MM.1S (cell line): ENCODE results near the gene CHML.

ENCODE experiments used
- DNase-seq: peaks from one replicate; pipeline ENCODE4 v3.0.0-alpha.2; 2015
- H2AFZ ChIP-seq: fragments of 300-600 bp; sonication (generic); 2 replicates; pipeline ENCODE4 v1.6.0; 2016; ENCODE audit warnings: antibody characterized with exemption, low read length
- H3F3A ChIP-seq: fragments of 300-600 bp; sonication (generic); 2 replicates; pipeline ENCODE4 v1.6.1; 2016; ENCODE audit warnings: mild to moderate bottlenecking, antibody characterized with exemption, low read length, moderate library complexity, mixed read lengths; ENCODE audit not compliant: insufficient read depth
- H3K27ac ChIP-seq: fragments of 300-600 bp; sonication (generic); 2 replicates; pipeline ENCODE4 v1.5.1; 2016; ENCODE audit warnings: mild to moderate bottlenecking, low read length
- H3K27me3 ChIP-seq: fragments of 300-600 bp; sonication (generic); replicated peaks from 2 replicates; pipeline ENCODE4 v1.6.0; 2016; ENCODE audit warnings: low read length; ENCODE audit not compliant: insufficient read depth
- H3K36me3 ChIP-seq: fragments of 300-600 bp; sonication (generic); replicated peaks from 2 replicates; pipeline ENCODE4 v1.6.1; 2016; ENCODE audit warnings: mild to moderate bottlenecking, low read length, mixed read lengths; ENCODE audit not compliant: insufficient read depth
- H3K4me1 ChIP-seq: fragments of 300-600 bp; sonication (generic); 2 replicates; pipeline ENCODE4 v1.6.1; 2016; ENCODE audit warnings: low read length, mixed read lengths
- H3K4me2 ChIP-seq: fragments of 300-600 bp; sonication (generic); 2 replicates; pipeline ENCODE4 v1.6.0; 2016; ENCODE audit warnings: low read depth, low read length
- H3K4me3 ChIP-seq: fragments of 300-600 bp; sonication (generic); 2 replicates; pipeline ENCODE4 v1.5.1; 2016; ENCODE audit warnings: low read length, mixed read lengths
- H3K79me2 ChIP-seq: fragments of 300-600 bp; sonication (generic); 2 replicates; pipeline ENCODE4 v1.6.1; 2016; ENCODE audit warnings: mixed run types, low read length, mixed read lengths
- H3K9ac ChIP-seq: fragments of 300-600 bp; sonication (generic); 2 replicates; pipeline ENCODE4 v1.6.1; 2016; ENCODE audit warnings: low read length, mixed read lengths
- H3K9me2 ChIP-seq: fragments of 300-600 bp; sonication (generic); replicated peaks from 2 replicates; pipeline ENCODE4 v1.6.1; 2016; ENCODE audit warnings: mild to moderate bottlenecking, low read length, mixed read lengths; ENCODE audit not compliant: insufficient read depth
- H3K9me3 ChIP-seq: fragments of 300-600 bp; sonication (generic); replicated peaks from 2 replicates; pipeline ENCODE4 v1.6.1; 2016; ENCODE audit warnings: mild to moderate bottlenecking, low read length, mixed read lengths; ENCODE audit not compliant: insufficient read depth
- H4K20me1 ChIP-seq: fragments of 300-600 bp; sonication (generic); 2 replicates; pipeline ENCODE4 v1.6.1; 2016; ENCODE audit warnings: mild to moderate bottlenecking, low read length, moderate library complexity, mixed read lengths; ENCODE audit not compliant: insufficient read depth
- CTCF ChIP-seq: fragments of 300-600 bp; sonication (generic); IDR thresholded peaks from 2 replicates; pipeline ENCODE4 v1.5.1; 2016; ENCODE audit warnings: antibody characterized with exemption, low read length, mixed read lengths
- EZH2 ChIP-seq: fragments of 300-600 bp; sonication (generic); optimal IDR thresholded peaks from 2 replicates; pipeline ENCODE3; 2017; ENCODE audit warnings: low read depth, mild to moderate bottlenecking, antibody characterized with exemption, low read length, mixed read lengths
- EZH2phosphoT487 ChIP-seq: fragments of 300-600 bp; sonication (generic); IDR thresholded peaks from 2 replicates; pipeline ENCODE4 v1.6.1; 2018; ENCODE audit warnings: antibody characterized with exemption, low read length

Gene CHML

GRCh38 chr1:241637046-241637590, 3.1 kb downstream of the CHML start:
- Histone ChIP-seq H3K4me1 (peaks cover 34% of the 10 kb centered on the region), H3K27ac (no peak overlapping the region), H3K27me3 (no peaks in the 10 kb centered on the region), H4K20me1 (no peaks in the 10 kb centered on the region), H3F3A (peaks cover 5% of the 10 kb centered on the region; the same call in 1 of the 2 replicates), H3K9ac (no peak overlapping the region), H3K9me2 (no peaks in the 10 kb centered on the region), H3K36me3 (peaks cover 12% of the 10 kb centered on the region), H3K4me2 (peak overlapping the region; percentile 81), H3K9me3 (no peaks in the 10 kb centered on the region), H3K79me2 (peaks cover 74% of the 10 kb centered on the region), H2AFZ (no peak overlapping the region), H3K4me3 (no peak overlapping the region)
- TF ChIP-seq EZH2phosphoT487 = no peak
- no peak for TF ChIP-seq EZH2
- no peak for TF ChIP-seq CTCF
- DNase-seq = no peak

- peaks cover 74% of the 10 kb centered on the region for H3K79me2 ChIP-seq
- no peak for DNase-seq
- no peak overlapping the region for H3K9ac ChIP-seq
- H3K9me3 ChIP-seq = no peaks in the 10 kb centered on the region
- TF ChIP-seq EZH2phosphoT487 = no peak
- TF ChIP-seq CTCF = no peak
- no peak for TF ChIP-seq EZH2
- H3K4me2 ChIP-seq = peak overlapping the region; percentile 81; the same call in 1 of the 2 replicates
- no peaks in the 10 kb centered on the region for H3K9me2 ChIP-seq
- peaks cover 5% of the 10 kb centered on the region; the same call in 1 of the 2 replicates for H3F3A ChIP-seq
- no peak overlapping the region for H2AFZ ChIP-seq
- H3K27ac ChIP-seq = no peak overlapping the region
- H3K4me3 ChIP-seq = no peak overlapping the region
- H3K4me1 ChIP-seq = peaks cover 34% of the 10 kb centered on the region
- H4K20me1 ChIP-seq = no peaks in the 10 kb centered on the region
- peaks cover 12% of the 10 kb centered on the region for H3K36me3 ChIP-seq
- H3K27me3 ChIP-seq = no peaks in the 10 kb centered on the region
These were observed 3.9 kb downstream of the CHML start for GRCh38 chr1:241636291-241636690.

- no peaks in the 10 kb centered on the region for H3K9me3 ChIP-seq
- no peak overlapping the region for H3K4me2 ChIP-seq
- peaks cover 5% of the 10 kb centered on the region; the same call in 1 of the 2 replicates for H3F3A ChIP-seq
- no peak overlapping the region for H3K27ac ChIP-seq
- H3K9me2 ChIP-seq = no peaks in the 10 kb centered on the region
- H3K4me3 ChIP-seq = no peak overlapping the region
- H3K79me2 ChIP-seq = peaks cover 74% of the 10 kb centered on the region
- TF ChIP-seq EZH2 = no peak
- H3K4me1 ChIP-seq = peaks cover 30% of the 10 kb centered on the region
- H3K9ac ChIP-seq = no peak overlapping the region
- no peaks in the 10 kb centered on the region for H4K20me1 ChIP-seq
- H2AFZ ChIP-seq = no peak overlapping the region
- H3K27me3 ChIP-seq = no peaks in the 10 kb centered on the region
- no peak for DNase-seq
- H3K36me3 ChIP-seq = peaks cover 12% of the 10 kb centered on the region
These were observed 4.5 kb downstream of the CHML start for GRCh38 chr1:241635556-241636152.

GRCh38 chr1:241632987-241633386, 7.2 kb downstream of the CHML start:
- H3K27ac ChIP-seq = no peak overlapping the region
- H3F3A ChIP-seq = peaks cover 6% of the 10 kb centered on the region
- H3K27me3 ChIP-seq = no peaks in the 10 kb centered on the region
- peaks cover 30% of the 10 kb centered on the region for H3K4me1 ChIP-seq
- H3K4me3 ChIP-seq = no peak overlapping the region
- no peaks in the 10 kb centered on the region for H3K9me3 ChIP-seq
- DNase-seq = no peak
- peaks cover 12% of the 10 kb centered on the region for H3K36me3 ChIP-seq
- no peak overlapping the region for H3K4me2 ChIP-seq
- H2AFZ ChIP-seq = no peak overlapping the region
- peaks cover 65% of the 10 kb centered on the region for H3K79me2 ChIP-seq
- no peak overlapping the region for H3K9ac ChIP-seq
- TF ChIP-seq EZH2 = no peak
- no peaks in the 10 kb centered on the region for H3K9me2 ChIP-seq
- no peaks in the 10 kb centered on the region for H4K20me1 ChIP-seq
